Measurements from ENCODE around the gene SUMO3.

SUMO3 gene

DNA sequence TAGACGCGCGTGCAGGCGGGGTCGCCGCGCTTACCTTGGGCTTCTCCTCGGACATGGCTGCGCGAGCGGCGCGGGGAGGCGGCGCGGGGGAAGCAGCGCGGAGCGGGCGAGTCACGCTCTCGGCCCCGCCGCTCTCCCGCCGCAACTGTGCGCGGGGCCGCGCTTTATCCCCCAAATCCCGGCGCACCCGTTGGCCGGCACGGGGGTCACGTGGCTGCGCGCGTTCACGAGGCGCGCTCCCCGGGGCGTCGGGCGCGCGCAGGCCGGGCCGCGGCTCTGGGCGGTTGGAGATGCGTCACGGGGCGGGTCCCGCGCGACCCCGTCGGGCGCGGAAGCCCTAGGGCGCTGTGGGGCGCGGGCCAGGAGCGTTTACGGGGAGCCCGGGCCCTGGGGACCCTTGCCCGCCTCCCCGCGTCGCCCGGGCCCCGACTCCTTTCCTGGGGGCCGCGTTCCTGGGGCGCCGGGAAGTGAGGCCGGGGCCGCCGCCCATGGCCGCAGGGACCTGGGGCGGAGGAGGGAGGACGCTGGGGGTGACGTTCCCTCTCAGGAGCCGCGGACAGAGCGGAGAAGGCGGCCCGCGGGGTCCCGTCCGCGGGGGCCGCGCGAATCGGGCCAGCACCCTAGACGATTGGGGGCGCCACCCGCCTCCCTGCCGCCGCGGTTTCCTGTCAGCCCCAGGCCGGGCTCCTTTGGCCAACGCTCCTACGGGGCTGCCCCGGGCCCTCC is at the start of gene SUMO3:
TSS of gene SUMO3 (minus strand) at position 149 of the 726 bp plus-strand sequence. CDS start at position 55, 94 bp downstream.
- DNase-seq = peak; percentile 82

DNA sequence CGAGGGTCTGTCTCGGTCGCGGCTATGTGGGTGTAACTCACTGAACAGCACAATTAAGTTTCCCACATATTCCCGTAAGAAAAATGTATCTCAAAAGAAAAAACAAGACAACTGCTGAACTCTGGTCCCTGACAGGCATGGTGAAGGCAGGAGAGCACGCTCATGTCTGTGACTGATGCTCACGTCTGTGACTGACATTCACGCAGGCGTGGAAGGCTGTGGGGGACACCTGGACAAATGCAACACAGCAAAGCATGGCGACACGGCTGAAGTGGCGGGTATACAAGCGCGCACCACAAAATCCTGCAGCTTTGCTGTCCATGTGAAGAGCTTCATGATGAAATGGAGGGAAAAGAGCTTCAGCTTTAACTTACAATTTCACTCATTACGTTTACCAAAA is 49.6 kb upstream of the SUMO3 start:
- DNase-seq = no peak

DNA sequence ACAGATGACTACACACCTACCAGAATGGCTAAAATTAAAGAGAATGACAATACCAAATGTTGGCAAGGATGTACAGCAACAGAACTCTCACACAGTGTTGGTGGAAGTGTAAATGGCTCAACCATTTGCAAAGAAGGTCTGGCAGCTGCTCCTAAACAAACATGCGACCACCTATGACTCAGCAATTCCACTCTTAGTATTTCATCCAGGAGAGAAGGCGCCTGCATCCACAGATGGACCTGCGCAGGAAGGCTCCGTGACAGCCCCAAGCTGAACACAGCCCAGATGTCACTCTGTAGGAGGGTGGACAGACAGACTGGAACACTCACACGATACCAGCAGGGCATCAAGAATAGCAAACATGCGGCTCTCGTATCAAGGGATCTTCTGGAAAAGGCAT is 48.9 kb upstream of the SUMO3 start:
- no peak for DNase-seq

DNA sequence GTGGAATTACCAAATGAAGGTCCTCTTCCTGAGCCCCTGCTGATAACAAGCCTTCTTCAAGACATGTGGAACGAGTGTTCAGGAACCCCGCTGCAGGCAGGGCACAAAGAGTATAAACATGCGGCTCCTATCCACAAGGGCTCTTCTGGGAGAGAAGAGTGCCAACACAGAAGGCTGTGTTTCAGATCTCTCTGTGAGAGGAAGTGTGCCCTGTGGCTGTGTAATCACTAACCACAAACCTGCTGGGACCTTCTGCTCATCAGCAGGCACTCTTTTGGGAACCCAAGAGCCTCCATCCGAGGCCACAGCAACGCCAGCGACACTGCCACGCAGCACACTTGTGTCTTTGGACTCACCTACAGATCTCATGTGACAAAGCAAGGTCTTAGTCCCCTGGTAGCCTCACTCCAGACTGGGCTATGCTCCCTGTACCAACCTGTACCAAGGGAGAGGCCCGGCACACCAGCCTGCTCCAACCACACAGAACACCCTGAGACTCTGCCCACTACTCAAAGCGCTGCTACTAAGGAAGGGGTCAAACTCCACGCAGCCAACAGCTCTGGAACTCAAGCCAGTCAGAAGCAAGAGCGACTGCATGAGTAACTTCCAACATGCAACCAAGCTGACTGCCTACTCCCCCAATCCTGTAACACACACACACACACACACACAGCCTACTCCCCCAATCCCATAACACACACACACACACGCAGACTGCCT is 47.9 kb upstream of the SUMO3 start:
- no peak for DNase-seq

DNA sequence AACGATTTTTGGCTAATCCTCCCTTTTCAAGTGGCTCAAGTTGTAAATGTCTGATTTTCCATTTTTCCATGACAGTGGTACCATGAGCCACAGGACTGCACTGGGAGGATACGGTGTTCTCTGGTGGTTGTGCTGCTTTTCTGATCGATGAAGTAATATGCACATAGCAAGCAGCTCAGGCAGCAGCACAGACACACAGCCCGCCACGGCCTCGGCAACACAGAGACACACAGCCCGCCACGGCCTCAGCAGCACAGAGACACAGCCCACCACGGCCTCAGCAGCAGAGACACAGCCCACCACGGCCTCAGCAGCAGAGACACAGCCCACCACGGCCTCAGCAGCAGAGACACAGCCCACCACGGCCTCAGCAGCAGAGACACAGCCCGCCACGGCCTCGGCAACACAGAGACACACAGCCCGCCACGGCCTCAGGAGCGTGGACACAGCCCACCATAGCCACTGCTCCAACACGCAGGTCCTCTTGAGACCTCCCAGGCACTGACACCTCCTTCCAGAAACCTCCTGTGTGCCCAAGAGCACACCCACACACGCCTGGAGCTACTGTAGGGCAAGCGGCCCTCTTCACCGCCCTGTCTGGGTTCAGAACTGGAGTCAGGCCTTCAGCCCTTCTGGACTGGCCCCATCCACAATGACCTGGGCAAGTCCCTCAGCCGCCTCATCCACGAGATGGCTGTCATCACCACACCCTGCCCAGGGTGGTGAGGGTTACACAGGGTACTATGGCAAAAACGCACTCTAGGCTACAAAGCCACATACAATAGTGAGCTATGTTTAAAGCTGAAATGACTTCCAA is 45.2 kb upstream of the SUMO3 start:
- no peak for DNase-seq

DNA sequence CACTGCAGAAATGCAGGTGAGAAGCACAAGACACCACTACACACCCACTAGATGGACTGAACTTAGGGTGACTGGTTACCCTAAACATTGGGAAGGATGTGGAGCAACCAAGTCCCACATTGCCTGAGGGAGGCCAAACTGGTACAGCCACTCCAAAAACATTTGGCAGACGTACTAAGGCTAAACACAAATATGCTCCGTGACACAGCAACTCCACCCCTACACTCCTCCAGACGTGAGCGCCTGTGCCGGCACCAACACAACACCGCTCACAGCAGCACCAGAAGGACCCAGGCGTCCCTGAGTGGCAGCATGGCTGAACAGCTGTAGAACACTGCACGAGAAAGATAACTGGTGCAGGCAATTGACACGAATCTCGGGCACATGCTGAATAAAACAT is 40.9 kb upstream of the SUMO3 start:
- no peak for DNase-seq

DNA sequence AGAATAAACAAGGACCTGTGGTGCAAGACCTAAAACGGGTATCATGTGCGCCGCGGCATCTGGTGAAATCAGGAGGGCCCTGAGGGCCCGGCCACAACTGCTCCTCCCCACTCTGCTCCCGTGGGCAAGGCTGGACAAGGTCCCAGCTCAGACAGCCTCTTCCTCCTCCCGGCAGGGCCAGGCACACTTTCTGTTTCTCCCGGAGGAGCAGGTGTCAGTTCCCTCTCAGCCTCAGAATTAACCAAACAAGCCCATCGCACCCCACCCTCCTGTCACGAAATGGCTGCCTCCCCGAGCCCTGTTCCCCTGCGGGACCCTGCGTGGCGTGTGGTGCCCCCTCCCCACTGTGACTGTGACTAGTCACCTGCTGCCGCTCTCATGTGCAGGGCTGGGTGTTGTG is 40.4 kb upstream of the SUMO3 start:
- no peak for DNase-seq

DNA sequence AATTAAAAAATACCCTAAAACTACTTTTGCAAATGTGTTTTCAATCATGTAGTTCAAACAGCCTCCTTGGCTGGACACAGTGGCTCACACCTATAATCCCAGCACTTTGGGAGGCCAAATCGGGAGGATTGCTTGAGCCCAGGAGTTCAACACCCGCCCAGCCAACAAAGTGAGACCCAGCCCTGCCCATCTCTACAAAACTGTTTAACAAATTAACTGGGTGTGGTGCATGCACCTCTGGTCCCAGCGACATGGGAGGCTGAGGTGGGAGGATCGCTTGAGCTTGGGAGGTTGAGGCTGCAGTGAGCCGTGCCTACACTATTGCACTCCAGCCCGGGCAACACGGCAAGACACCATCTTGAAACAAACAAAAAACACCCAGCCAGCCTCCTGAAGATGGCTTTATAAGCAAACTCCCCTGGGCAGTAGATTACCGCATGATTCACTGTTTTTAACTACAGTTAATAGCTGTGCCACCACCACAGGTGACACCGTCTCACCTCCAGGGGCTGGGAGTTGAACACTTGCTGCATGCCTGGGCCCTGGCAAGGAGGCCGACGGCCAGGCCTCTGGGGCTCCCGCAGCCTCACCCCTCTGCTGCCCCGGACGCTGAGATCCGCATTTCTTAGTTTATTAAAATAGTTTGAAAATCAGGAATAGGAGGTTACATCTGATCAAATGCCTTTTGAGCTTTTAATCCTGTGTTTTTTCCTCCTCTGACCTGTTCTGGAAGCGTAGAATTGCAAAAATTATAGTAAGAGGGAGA is 39.4 kb upstream of the SUMO3 start:
- no peak for DNase-seq

DNA sequence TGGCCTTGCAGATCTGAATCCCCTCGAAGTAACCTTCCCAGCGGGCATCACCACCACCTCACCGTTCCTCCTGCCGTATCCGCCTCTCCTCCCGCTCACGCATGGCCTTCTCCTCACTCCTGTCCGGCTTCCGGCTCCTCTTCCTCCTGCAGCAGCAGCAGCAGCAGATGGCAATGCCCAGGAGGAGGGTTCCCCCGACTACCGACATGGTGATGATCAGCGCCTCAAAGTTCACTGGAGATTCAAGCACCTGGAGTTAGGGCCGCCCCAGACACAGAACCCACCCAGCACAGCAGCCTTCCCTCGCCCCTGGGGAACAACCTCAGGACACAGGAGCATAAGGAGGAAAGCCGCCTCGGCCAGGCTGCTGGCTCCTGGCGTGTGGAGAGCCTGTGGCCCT is 38.3 kb upstream of the SUMO3 start:
- DNase-seq = no peak

DNA sequence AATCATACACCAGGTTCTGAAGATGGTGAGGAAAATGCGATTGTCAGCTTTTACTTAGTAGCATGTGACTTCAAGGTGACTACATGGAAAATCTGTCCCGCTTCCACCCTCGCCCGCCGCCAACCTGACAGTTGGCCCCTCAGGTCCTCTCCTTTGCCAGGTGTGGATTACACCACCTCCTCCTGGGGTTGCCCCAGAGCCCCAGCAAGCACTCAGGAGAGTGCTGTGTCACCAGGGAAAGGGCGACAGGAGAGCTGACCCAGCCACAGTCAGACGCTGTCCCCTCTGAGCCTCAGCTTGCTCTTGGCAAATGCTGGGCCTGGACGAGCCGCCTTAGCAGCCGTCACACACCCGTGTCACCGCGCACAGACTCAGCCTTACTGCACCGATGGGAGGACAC is 37.7 kb upstream of the SUMO3 start:
- no peak for DNase-seq

DNA sequence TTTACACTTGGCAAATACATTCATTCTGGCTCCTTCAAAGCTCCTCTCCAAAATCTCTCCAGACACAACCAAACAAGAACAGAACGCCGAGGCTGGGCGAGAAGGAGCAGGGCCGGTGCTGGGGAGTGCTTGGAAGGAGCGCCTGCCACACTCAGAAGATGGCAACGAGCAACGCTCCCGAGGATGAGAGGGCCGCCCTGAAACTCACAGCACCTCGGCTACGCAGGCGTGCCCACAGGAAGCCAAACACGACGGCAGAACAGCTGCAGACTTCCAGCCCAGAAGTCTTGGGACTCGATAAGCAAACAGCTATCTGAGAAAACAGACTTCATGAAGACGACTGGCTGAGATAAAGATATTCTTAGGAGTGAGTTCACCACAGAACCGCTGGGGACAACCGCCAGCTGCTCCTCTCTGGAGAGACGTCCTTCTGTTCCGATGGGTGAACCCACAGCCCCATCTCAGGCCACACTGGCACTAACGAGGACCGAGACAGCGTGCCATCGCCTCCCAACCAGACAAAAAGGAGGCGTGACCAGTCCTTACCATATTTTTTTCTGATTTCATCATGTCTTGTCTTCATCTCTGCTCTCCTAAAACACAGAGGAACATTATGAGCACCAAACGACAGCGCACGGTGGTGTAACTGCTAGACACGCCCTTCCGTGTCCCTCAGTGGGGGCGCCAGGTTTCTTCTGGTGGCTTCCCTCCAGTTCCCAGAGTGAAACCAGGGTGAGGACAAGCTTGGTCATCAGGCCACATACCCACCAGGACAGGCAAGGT is 37.0 kb upstream of the SUMO3 start:
- no peak for DNase-seq

DNA sequence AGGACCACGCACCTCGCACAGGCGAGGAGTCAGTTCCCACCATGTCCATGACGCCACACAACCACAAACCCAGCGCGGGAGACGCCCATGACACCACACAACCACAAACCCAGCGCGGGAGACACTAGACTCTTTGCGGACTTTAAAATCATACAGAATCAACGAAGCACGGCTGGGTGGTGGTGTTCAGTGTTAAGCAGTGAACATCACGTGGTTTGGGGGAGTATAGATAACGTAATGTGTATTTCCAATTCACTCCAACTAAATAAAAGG is 36.5 kb upstream of the SUMO3 start:
- no peak for DNase-seq

DNA sequence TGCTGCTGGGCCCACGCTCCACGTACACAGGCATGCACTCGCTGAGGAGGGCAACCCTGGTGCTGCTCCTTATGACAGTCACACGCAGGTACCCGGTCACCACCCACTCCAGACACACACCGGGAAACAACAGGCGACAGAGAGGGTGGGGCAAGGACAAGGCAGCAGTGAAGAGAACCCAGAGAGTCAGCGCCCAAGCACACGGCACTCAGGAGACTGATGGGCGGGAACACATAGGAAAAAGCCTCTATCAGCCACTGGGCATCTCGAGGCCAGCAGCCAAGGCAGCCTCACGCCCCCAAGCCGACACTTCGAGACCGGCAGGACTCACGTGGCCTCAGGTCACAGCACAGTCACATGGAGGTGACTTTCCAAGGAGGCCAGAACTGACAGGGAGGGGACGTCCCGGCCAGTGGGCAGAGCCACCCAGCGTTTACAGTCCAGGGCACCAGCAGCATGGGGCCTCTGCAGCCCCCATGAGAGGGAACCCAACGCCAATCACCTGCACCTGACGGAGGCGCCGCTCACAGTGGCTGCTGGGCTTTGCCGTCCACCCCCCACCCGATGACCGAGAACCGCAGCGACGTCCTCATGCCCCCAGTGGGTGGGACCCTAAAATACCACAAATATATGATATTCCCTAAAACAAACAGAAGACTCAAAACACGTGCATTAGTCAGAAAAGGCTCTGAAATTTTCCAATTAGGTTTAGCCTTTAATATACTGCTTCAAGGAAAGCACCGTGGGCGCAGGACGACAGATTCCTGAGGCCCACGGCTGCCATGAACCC is 35.9 kb upstream of the SUMO3 start:
- DNase-seq = no peak

DNA sequence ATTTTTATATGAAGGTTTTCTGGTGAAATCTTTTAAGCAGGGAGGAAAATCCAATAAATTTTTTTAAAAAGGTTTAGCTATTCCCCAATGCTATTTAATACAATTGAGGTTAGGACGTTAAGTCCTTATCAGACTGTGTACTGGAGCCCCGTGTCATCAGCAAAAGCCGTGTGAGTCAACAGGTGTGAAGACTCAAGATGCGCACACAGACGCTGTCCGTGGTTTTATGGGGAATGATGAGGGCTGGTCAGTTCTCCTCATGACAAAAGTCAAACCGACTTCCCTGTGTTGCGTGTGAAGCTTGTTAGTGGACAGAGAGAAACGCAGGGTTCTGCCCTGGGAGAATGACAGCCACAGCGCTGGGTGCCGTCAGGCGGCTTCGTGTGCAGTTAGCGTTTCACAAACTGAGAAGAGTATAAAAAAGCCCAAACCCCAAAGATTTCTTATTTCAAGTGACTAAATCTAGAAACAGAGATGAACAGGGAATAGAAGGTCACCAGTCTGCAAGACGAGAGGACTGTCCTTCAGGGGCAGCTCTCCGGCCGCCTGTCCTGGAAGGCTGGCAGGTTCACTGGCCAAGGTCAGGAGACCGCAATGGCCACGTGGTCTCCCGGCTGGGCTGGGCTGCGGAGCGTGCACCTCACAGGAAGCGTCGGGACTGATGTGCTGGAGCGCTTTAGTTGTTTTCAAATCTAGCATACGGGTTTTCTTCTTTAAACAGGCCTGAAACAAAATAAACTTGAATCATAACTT is 33.2 kb upstream of the SUMO3 start:
- DNase-seq = no peak

DNA sequence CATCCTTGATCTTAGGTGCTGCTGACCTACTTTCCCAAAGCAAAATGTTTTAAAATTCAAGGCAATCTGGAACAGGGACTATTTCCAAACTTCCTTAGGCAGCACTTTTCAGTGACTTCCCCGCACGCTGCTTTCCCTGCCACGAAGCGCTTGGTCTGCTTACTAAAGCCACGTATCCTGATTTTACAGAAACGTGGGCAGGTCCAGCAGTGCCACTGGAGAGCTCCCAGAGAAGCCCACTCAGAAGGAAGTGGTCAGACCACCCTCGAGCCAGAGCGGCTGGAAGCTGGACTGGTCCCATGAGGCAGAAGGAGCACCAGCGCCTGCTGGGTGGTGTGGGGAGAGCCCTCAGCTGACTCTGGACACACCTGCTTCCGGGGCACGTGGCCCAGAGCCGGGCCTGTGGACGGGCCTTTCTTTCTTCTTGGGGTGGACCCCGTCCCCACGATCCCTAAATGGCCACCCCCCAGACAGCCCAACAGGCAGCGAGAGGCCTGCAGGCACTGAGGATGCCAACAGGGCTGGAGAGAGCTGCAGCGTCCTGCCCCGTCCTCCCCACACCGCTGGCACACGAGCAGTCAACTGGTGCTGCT is 32.4 kb upstream of the SUMO3 start:
- DNase-seq = no peak

DNA sequence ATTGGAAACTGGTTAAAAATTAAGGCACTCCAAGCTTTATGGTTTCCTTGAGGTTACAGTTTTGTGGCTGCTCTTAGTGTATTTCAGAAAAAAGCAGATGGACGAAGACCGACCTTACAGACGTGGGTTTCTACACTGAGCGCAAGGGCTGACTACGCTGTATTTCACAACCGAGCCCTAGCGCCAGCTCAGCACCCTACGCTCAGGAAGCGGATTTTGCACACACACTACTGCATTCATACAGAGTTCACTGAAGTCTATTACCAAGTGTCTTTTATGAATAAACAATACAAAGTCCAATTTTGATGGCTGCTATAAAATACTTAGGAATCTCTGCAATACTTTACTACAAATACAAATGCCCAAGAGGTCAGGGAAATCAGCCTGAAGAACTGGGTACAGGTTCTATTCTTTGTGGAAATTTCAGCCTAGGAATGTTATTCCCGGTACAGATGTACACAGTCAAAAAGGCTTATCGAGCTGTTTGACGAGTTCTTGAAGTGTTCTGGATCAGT is 31.8 kb upstream of the SUMO3 start:
- DNase-seq = no peak

DNA sequence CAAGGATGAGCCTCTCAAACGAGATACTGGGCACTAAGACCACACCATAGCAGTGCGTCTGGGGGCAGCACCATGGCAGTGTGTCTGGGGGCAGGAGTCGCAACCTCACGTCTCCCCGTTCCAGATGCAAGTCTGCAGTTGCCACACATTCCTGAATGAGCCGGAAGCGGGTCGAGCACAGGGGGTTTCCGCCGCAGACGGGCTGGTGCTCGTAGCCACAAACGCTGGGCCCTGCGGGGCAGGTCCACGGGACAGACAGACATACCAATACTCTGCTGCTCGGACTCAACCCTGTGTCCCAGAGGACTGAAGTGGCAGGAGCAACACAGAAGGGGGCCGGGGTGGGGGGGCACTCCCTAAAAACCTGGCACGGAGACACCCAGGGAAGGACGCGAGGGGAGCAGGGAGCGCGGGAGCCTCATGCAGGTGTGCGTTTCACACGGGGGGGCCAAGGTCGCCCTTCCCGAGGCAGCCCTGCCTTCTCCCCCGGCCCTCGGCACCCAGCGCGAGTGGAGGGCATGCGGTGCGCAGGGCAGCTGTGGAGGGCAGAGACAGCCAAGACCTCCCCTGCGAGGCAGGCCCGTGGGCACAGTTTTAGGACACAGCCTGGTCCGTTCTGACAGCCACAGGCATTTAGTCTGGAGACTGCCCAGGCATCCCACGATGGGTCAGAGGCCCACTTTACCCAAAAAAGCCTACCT is 31.1 kb upstream of the SUMO3 start:
- no peak for DNase-seq

DNA sequence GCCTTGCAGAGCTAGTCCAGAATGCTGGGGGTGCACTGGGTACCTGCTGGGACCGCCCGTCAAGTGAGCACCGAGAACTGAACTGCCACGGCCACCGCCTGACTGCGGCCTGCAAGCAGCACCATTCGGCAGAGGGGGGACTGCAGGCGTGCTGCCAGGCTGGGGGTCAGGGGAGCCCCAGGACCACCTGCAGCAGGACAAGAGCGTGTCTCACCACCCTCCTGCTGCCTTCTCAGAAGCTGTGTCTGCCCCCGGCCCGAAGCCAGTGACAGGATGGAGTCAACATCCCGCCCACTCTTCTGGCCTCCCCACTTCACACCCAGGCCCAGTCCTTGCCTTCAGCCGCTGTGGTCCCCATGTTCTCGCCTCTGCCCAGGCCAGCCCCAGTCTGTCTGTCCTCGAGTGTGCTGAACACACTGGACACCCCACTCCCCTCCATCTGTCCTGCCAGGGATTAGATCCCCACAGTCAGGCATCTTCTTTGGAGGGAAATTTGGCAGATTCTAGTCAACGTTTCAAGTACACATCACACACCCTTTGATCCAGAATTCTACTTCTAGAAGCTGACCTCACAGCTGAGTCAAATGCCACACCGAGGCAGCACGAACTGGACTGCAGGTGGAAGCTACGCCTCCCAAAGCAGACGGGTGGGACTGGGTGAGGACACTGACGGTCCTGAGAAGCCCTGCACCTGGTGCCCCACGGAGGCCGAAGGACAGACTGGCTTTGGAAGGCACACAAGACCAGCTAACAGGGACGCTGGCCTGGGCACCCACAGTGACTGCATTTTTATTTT is 29.6 kb upstream of the SUMO3 start:
- DNase-seq = no peak

Measured in activated CD4-positive, alpha-beta T cell treated with anti-CD3 and anti-CD28 coated beads for 1 hour (primary cell).